HG02678 (cell line): ENCODE data around the gene USP49.
"Not testable (repeated sequence)": the region's sequence is repeated elsewhere in the genome, so short reads cannot be mapped to it uniquely, and the experiment has no call there.

Experiments used
- ATAC-seq: cut with Tn5 transposase; IDR thresholded peaks from one replicate; pipeline ENCODE4 v1.9.1; 2021; ENCODE audit warnings: mild to moderate bottlenecking, moderate library complexity; ENCODE audit not compliant: unreplicated experiment

USP49 gene

GRCh38 chr6:41895300-41896233 lies at the start of gene USP49:
TSS of gene USP49 (minus strand) at chr6:41895375. CDS start at chr6:41806983, 88,392 bp downstream.
- peak; percentile 89 for ATAC-seq

GRCh38 chr6:41943456-41943855 lies 48.3 kb upstream of the USP49 start:
- ATAC-seq: no peak

GRCh38 chr6:41942882-41943281 lies 47.7 kb upstream of the USP49 start:
- not testable (repeated sequence) for ATAC-seq

GRCh38 chr6:41942067-41942851 lies 47.1 kb upstream of the USP49 start:
- no peak for ATAC-seq

GRCh38 chr6:41941280-41942066 lies 46.3 kb upstream of the USP49 start, which contains the start of gene CCND3:
TSS of gene CCND3 (minus strand) at chr6:41941808. CDS start at chr6:41941649, 159 bp downstream.
- ATAC-seq: peak; percentile 92

GRCh38 chr6:41940759-41941279 lies 45.6 kb upstream of the USP49 start:
- ATAC-seq: peak; percentile 17

- ATAC-seq: no peak
Observed at GRCh38 chr6:41939848-41940758, 44.9 kb upstream of the USP49 start.

GRCh38 chr6:41939176-41939847 lies 44.1 kb upstream of the USP49 start:
- ATAC-seq: no peak

GRCh38 chr6:41938590-41939175 lies 43.5 kb upstream of the USP49 start:
- ATAC-seq: no peak

GRCh38 chr6:41937861-41938574 lies 42.8 kb upstream of the USP49 start:
- no peak for ATAC-seq

GRCh38 chr6:41937472-41937860 lies 42.3 kb upstream of the USP49 start:
- no peak for ATAC-seq

GRCh38 chr6:41936073-41936837 lies 41.1 kb upstream of the USP49 start:
- no peak for ATAC-seq

- ATAC-seq: no peak
Observed at GRCh38 chr6:41935685-41936072, 40.5 kb upstream of the USP49 start.

- no peak for ATAC-seq
Observed at GRCh38 chr6:41935193-41935574, 40.0 kb upstream of the USP49 start.

- no peak for ATAC-seq
Observed at GRCh38 chr6:41934278-41935192, 39.4 kb upstream of the USP49 start.

GRCh38 chr6:41932378-41932777 lies 37.2 kb upstream of the USP49 start:
- no peak for ATAC-seq
